ENCODE measurements around the gene KCNV2.

- TF ChIP-seq ZNF274 (IDR thresholded peaks at IDR 0.05; ENCODE audit: low read depth, low read length), result no peak
- TF ChIP-seq SUZ12 (IDR thresholded peaks at IDR 0.05; ENCODE audit: extremely low read depth, insufficient read depth, insufficient read length), result no peak
Observed at GRCh38 chr9:2729721-2730120, 12.4 kb downstream of the KCNV2 start.
